OCI-LY3 (cell line): Measurements from ENCODE around the gene PDGFC.

Source experiments
- H2AFZ ChIP-seq: fragments of 200-600, 300-600 bp; shearing (Covaris generic); 2 replicates; pipeline ENCODE4 v1.6.0; 2014; ENCODE audit warnings: antibody characterized with exemption, low read depth, low read length
- H3K27ac ChIP-seq: fragments of 200-600, 300-600 bp; sonication (generic); 2 replicates; pipeline ENCODE4 v1.5.1; 2014; ENCODE audit warnings: mild to moderate bottlenecking, low read length, moderate library complexity, mixed read lengths
- H3K27me3 ChIP-seq: fragments of 200-600, 300-600 bp; sonication (generic); 2 replicates; pipeline ENCODE4 v1.6.1; 2014; ENCODE audit warnings: low read depth, low read length, mixed read lengths
- H3K36me3 ChIP-seq: fragments of 200-600, 300-600 bp; sonication (generic); replicated peaks from 2 replicates; pipeline ENCODE3; 2014; ENCODE audit warnings: low read depth, low read length, mixed read lengths
- H3K4me1 ChIP-seq: fragments of 300-600, 200-600 bp; sonication (generic); 2 replicates; pipeline ENCODE4 v1.6.1; 2014; ENCODE audit warnings: low read length, mixed read lengths
- H3K4me2 ChIP-seq: fragments of 200-600, 300-600 bp; sonication (generic); 2 replicates; pipeline ENCODE4 v1.6.1; 2014; ENCODE audit warnings: low read length, mixed read lengths
- H3K4me3 ChIP-seq: fragments of 300-600, 200-600 bp; sonication (generic); 2 replicates; pipeline ENCODE4 v1.5.1; 2014; ENCODE audit warnings: antibody characterized with exemption, mild to moderate bottlenecking, low read length, moderate library complexity
- H3K79me2 ChIP-seq: fragments of 300-600, 200-600 bp; shearing (Covaris generic); 2 replicates; pipeline ENCODE4 v1.6.1; 2014; ENCODE audit warnings: mild to moderate bottlenecking, low read length, mixed read lengths
- H3K9ac ChIP-seq: fragments of 300-600, 200-600 bp; shearing (Covaris generic); 2 replicates; pipeline ENCODE4 v1.6.0; 2014; ENCODE audit warnings: mild to moderate bottlenecking, low read length, moderate library complexity
- H3K9me3 ChIP-seq: fragments of 200-600, 300-600 bp; shearing (Covaris generic); 2 replicates; pipeline ENCODE4 v1.6.1; 2014; ENCODE audit warnings: low read length, mixed read lengths; ENCODE audit not compliant: insufficient read depth
- H4K20me1 ChIP-seq: fragments of 200-600, 300-600 bp; sonication (generic); 2 replicates; pipeline ENCODE4 v1.6.1; 2016; ENCODE audit warnings: low read length, mixed read lengths; ENCODE audit not compliant: insufficient read depth
- EZH2phosphoT487 ChIP-seq: fragments of 200-600 bp; shearing (Covaris generic); IDR thresholded peaks from 2 replicates; pipeline ENCODE4 v1.6.1; 2018; ENCODE audit warnings: antibody characterized with exemption, mixed run types, low read depth
- TF ChIP-seq, protein P1 (sequence below): fragments of 200-600, 300-600 bp; sonication (generic); IDR thresholded peaks from 2 replicates; pipeline ENCODE4 v1.5.1; 2014; ENCODE audit warnings: antibody characterized with exemption, low read length, low read depth

Gene PDGFC

DNA sequence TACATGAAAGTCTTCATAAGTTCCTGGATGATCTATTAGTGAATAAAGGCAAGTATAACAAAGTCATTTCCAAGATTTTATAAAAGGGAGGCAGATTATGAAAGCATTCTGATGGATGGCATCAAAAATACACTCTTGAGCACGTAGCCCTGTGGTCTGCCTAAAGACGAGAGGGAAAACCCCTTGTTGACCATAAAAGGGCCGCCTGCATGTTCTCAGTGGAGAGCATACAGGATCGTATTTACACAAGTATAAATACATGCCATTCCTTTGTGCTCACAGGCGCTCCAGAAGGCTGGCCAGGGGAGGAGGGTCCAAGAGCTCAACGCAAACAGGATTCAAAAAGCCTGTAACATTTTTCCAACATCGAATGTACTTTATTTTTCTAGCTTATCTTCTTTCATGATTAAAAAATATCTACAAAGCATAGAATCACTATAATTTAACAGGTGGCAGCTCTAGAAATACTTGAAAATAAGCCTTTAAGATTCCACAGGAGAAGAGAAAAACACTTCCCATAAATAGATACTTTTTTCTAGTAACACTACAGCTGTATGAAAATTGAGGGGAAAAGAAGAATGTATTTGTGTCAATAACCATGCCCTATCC is 29.6 kb downstream of the PDGFC start:
- Histone ChIP-seq H2AFZ (no peak overlapping the region), H3K4me3 (no peak overlapping the region), H3K9ac (no peak overlapping the region), H3K79me2 (no peaks in the 10 kb centered on the region), H3K4me1 (peaks cover 6% of the 10 kb centered on the region; the same call in 1 of the 2 replicates), H3K9me3 (no peaks in the 10 kb centered on the region), H3K36me3 (no peaks in the 10 kb centered on the region), H4K20me1 (no peaks in the 10 kb centered on the region), H3K4me2 (no peak overlapping the region), H3K27me3 (no peaks in the 10 kb centered on the region), H3K27ac (no peak overlapping the region)
- TF ChIP-seq, protein P1, sequence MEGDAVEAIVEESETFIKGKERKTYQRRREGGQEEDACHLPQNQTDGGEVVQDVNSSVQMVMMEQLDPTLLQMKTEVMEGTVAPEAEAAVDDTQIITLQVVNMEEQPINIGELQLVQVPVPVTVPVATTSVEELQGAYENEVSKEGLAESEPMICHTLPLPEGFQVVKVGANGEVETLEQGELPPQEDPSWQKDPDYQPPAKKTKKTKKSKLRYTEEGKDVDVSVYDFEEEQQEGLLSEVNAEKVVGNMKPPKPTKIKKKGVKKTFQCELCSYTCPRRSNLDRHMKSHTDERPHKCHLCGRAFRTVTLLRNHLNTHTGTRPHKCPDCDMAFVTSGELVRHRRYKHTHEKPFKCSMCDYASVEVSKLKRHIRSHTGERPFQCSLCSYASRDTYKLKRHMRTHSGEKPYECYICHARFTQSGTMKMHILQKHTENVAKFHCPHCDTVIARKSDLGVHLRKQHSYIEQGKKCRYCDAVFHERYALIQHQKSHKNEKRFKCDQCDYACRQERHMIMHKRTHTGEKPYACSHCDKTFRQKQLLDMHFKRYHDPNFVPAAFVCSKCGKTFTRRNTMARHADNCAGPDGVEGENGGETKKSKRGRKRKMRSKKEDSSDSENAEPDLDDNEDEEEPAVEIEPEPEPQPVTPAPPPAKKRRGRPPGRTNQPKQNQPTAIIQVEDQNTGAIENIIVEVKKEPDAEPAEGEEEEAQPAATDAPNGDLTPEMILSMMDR: no peak
- TF ChIP-seq EZH2phosphoT487: no peak

DNA sequence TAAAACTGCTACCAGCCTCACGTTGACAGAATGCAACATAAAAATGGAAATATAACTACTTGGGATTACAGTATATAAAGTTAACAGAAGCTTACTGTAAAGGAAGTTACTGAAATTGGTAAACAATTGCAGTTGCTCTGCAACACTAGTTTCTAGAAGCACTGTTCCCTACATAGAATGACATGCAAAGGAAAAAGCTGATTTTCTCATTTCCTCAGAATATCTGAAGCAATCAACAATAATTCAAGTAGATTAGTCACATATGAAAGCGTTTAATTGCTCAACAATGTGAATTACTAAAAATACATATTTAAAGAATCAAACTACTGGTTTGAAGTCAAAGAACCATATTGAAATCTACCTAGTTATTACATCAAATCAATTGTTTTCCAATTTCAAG is 31.8 kb downstream of the PDGFC start:
- Histone ChIP-seq H3K9ac (no peak overlapping the region), H3K79me2 (no peaks in the 10 kb centered on the region), H3K4me1 (no peaks in the 10 kb centered on the region)

GRCh38 chr4:156939139-156939538 is 32.5 kb downstream of the PDGFC start:
- H3K79me2 ChIP-seq: no peaks in the 10 kb centered on the region
- H3K4me2 ChIP-seq: no peak overlapping the region
- TF ChIP-seq, protein P1: no peak
- TF ChIP-seq EZH2phosphoT487: no peak
- H2AFZ ChIP-seq: no peak overlapping the region
- H3K36me3 ChIP-seq: no peaks in the 10 kb centered on the region
- H3K4me1 ChIP-seq: no peaks in the 10 kb centered on the region
- H4K20me1 ChIP-seq: no peaks in the 10 kb centered on the region
- H3K9me3 ChIP-seq: no peaks in the 10 kb centered on the region
- no peaks in the 10 kb centered on the region for H3K27me3 ChIP-seq
- H3K9ac ChIP-seq: no peak overlapping the region
- no peak overlapping the region for H3K27ac ChIP-seq
- no peak overlapping the region for H3K4me3 ChIP-seq

More for the DNA sequence above, 31.8 kb downstream of the PDGFC start:
- Histone ChIP-seq H3K4me2 (no peak overlapping the region), H2AFZ (no peak overlapping the region), H3K27me3 (no peaks in the 10 kb centered on the region), H3K36me3 (no peaks in the 10 kb centered on the region), H3K4me3 (no peak overlapping the region), H3K9me3 (no peaks in the 10 kb centered on the region), H3K27ac (no peak overlapping the region), H4K20me1 (no peaks in the 10 kb centered on the region)
- TF ChIP-seq, protein P1: no peak
- TF ChIP-seq EZH2phosphoT487: no peak

DNA sequence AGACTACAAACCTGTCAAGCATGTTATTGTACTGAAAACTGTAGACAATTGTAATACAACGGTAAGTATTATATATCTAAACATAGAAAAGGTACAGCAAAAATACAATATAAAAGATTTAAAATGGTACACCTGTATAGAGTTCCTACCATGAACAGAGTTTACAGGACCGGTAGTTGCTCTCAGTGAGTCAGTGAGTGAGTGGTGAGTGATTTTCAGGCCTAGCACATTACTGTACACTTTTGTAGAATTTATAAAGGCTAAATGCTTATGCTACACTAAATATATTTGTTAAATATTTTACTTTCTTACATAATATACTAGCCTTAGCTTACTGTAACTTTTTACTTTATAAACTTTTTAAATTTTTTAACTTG is 37.4 kb downstream of the PDGFC start:
- H3K4me1 ChIP-seq: no peaks in the 10 kb centered on the region

More for the DNA sequence above, 37.4 kb downstream of the PDGFC start:
- no peak overlapping the region for H3K9ac ChIP-seq
- TF ChIP-seq, protein P1: no peak
- TF ChIP-seq EZH2phosphoT487: no peak
- H3K79me2 ChIP-seq: no peaks in the 10 kb centered on the region
- no peaks in the 10 kb centered on the region for H3K27me3 ChIP-seq
- peaks cover 5% of the 10 kb centered on the region; the same call in 1 of the 2 replicates for H3K9me3 ChIP-seq
- no peak overlapping the region for H3K4me2 ChIP-seq
- H2AFZ ChIP-seq: no peak overlapping the region
- no peak overlapping the region for H3K4me3 ChIP-seq
- no peaks in the 10 kb centered on the region for H4K20me1 ChIP-seq
- no peak overlapping the region for H3K27ac ChIP-seq
- H3K36me3 ChIP-seq: no peaks in the 10 kb centered on the region
